Gastrocnemius medialis (tissue), 4 donors: ENCODE data around the gene SPTBN1. TPM values are rescaled to one million over a fixed set of nuclear protein-coding genes. Genes with fewer than 3 reads are reported as not detected.
A peak's percentile ranks its signal among the peaks of the same experiment; 100 is the strongest.

Source experiments
- ATAC-seq, 2 donors: fragments of 150-250 bp; one replicate each; pipeline ENCODE4 v1.9.1; 2016
- DNase-seq, 2 donors: peaks; one replicate each; pipeline ENCODE4 v3.0.0-alpha.2; 2019
- H3K27ac ChIP-seq, 4 donors: fragments of 200-600 bp; sonication (generic); 1 replicate in 1 of 4; 2 replicates in 3 of 4; pipeline ENCODE4 v1.5.1; 2016 to 2018; ENCODE audit warnings: mild to moderate bottlenecking in 2 of 4, moderate library complexity in 1 of 4
- H3K27me3 ChIP-seq, 3 donors: fragments of 200-600 bp; sonication (generic) in 2 of 3; 1 replicate in 1 of 3; 2 replicates in 2 of 3; pipeline versions ENCODE4 v1.5.1 to v1.6.0; 2016 to 2019; ENCODE audit warnings: mild to moderate bottlenecking in 1 of 3, moderate library complexity in 1 of 3
- H3K36me3 ChIP-seq, 2 donors: fragments of 200-600 bp; sonication (generic) in 1 of 2; one replicate each; pipeline ENCODE4 v1.5.1; 2017 to 2018
- H3K4me1 ChIP-seq, 2 donors: fragments of 200-600 bp; sonication (generic) in 1 of 2; one replicate each; pipeline ENCODE4 v1.5.1; 2016 to 2017; ENCODE audit warnings: mild to moderate bottlenecking in 2 of 2
- H3K4me3 ChIP-seq, 4 donors: fragments of 200-600 bp; sonication (generic) in 3 of 4; 1 replicate in 1 of 4; 2 replicates in 3 of 4; pipeline ENCODE4 v1.5.1; 2016 to 2019; ENCODE audit warnings: mild to moderate bottlenecking in 2 of 4
- H3K9me3 ChIP-seq, 3 donors: fragments of 200-600 bp; sonication (generic) in 2 of 3; 1 replicate in 1 of 3; 2 replicates in 2 of 3; pipeline ENCODE4 v1.5.1; 2016 to 2019
- CTCF ChIP-seq, 5 experiments: fragments of 450-650 bp in 3 of 5; fragments of 200-600 bp in 2 of 5; sonication (generic) in 2 of 5; IDR thresholded peaks in 4 of 5; conservative IDR thresholded peaks in 1 of 5; 1 replicate in 4 of 5; 2 replicates in 1 of 5; pipeline ENCODE4 v1.5.1; 2016 to 2019; ENCODE audit warnings: antibody characterized with exemption in 5 of 5, mild to moderate bottlenecking in 3 of 5, moderate library complexity in 3 of 5
- POLR2A ChIP-seq, 2 donors: fragments of 450-650 bp; IDR thresholded peaks; one replicate each; pipeline ENCODE4 v1.6.1; 2017; ENCODE audit warnings: antibody characterized with exemption in 2 of 2, mild to moderate bottlenecking in 2 of 2, moderate library complexity in 2 of 2
- in situ Hi-C, 4 donors: fragments of 200-750 bp; cut with MboI; loops; one replicate each; pipeline versions ENCODE4 v1.15.0 to v1.8.0; 2017; ENCODE audit warnings: low sequenced_read_pairs in 4 of 4
- intact Hi-C: fragments of 100-400 bp; cut with DNase I; formaldehyde crosslinking; loops from one replicate; pipeline ENCODE4 v1.15.1; 2023; ENCODE audit warnings: low total_unique reads
- total RNA-seq, 4 donors: library from RNA; depleted of rRNA; stranded (reverse); fragments of >200 nt; gene quantifications; one replicate each; pipeline versions ENCODE4 v1.1.0 to v1.2.3, GENCODE V29; 2016

Gene SPTBN1
- total RNA-seq, 4 donors from 2014 or later = 107 to 191 (median 119) TPM

- intact Hi-C loops (loop anchor here (10.0 kb wide), 1 partner anchor 110 kb away; no protein-coding TSS in a partner anchor), in situ Hi-C loops (no loop called here)
- peak overlapping the region; percentile 77 to 82 (median 80) for H3K27ac ChIP-seq
- ATAC-seq = peak; percentile 68 to 69
- H3K9me3 ChIP-seq = no peaks in the 10 kb centered on the region
- H3K27me3 ChIP-seq = no peaks in the 10 kb centered on the region
- peak; percentile 52 to 70 for DNase-seq
- peaks cover 35 to 61% of the 10 kb centered on the region in 2 donors for H3K4me1 ChIP-seq
- TF ChIP-seq POLR2A (IDR thresholded peaks at IDR 0.05) (peak; percentile 13 to 55), CTCF (IDR thresholded peaks at IDR 0.05 in 4 of 5, conservative IDR thresholded peaks at IDR 0.05 in 1 of 5) (no peak)
- peaks cover 0 to 54% of the 10 kb centered on the region in 2 donors for H3K36me3 ChIP-seq
- peak overlapping the region in 1 of 4 donors; percentile 6 for H3K4me3 ChIP-seq
Measured at GRCh38 chr2:54634564-54635511, 178.7 kb downstream of the SPTBN1 start.

GRCh38 chr2:54635554-54636152 is 179.5 kb downstream of the SPTBN1 start:
- TF ChIP-seq POLR2A (IDR thresholded peaks at IDR 0.05) (no peak), CTCF (IDR thresholded peaks at IDR 0.05 in 4 of 5, conservative IDR thresholded peaks at IDR 0.05 in 1 of 5) (no peak)
- intact Hi-C loops (loop anchor here (10.0 kb wide), 1 partner anchor 111 kb away; no protein-coding TSS in a partner anchor), in situ Hi-C loops (no loop called here)
- H3K4me1 ChIP-seq = peaks cover 32 to 69% of the 10 kb centered on the region in 2 donors
- DNase-seq (no peak), ATAC-seq (no peak)
- no peaks in the 10 kb centered on the region for H3K27me3 ChIP-seq
- peaks cover 0 to 53% of the 10 kb centered on the region in 2 donors for H3K36me3 ChIP-seq
- H3K27ac ChIP-seq = peak overlapping the region; percentile 77 to 82 (median 80)
- no peaks in the 10 kb centered on the region for H3K9me3 ChIP-seq
- H3K4me3 ChIP-seq = no peak overlapping the region

GRCh38 chr2:54636415-54637139 is 180.4 kb downstream of the SPTBN1 start:
- no peak for DNase-seq
- Histone ChIP-seq H3K27ac (peak overlapping the region; percentile 77 to 82 (median 80)), H3K36me3 (peaks cover 0 to 43% of the 10 kb centered on the region in 2 donors), H3K4me1 (peaks cover 31 to 74% of the 10 kb centered on the region in 2 donors), H3K9me3 (no peaks in the 10 kb centered on the region), H3K27me3 (no peaks in the 10 kb centered on the region), H3K4me3 (no peak overlapping the region)
- ATAC-seq = no peak
- intact Hi-C loops (loop anchor here (10.0 kb wide), 1 partner anchor 112 kb away; no protein-coding TSS in a partner anchor), in situ Hi-C loops (no loop called here)
- no peak for TF ChIP-seq POLR2A (IDR thresholded peaks at IDR 0.05)
- TF ChIP-seq CTCF (IDR thresholded peaks at IDR 0.05 in 4 of 5, conservative IDR thresholded peaks at IDR 0.05 in 1 of 5) = no peak

- TF ChIP-seq POLR2A (IDR thresholded peaks at IDR 0.05) = no peak
- TF ChIP-seq CTCF (IDR thresholded peaks at IDR 0.05 in 4 of 5, conservative IDR thresholded peaks at IDR 0.05 in 1 of 5) = no peak
- intact Hi-C loops (loop anchor here (10.0 kb wide), 1 partner anchor 113 kb away; no protein-coding TSS in a partner anchor), in situ Hi-C loops (no loop called here)
- Histone ChIP-seq H3K27ac (peak overlapping the region in 3 of 4 donors; percentile 80 to 82 (median 80)), H3K4me1 (peaks cover 26 to 66% of the 10 kb centered on the region in 2 donors), H3K4me3 (no peak overlapping the region), H3K27me3 (no peaks in the 10 kb centered on the region), H3K36me3 (peaks cover 0 to 36% of the 10 kb centered on the region in 2 donors), H3K9me3 (no peaks in the 10 kb centered on the region)
- ATAC-seq (no peak), DNase-seq (no peak)
Measured at GRCh38 chr2:54638103-54638502, 182.0 kb downstream of the SPTBN1 start.
